HCT116 (cell line): ENCODE results near the gene PLCB4. TPM values are rescaled to one million over a fixed set of nuclear protein-coding genes. Genes with fewer than 3 reads are reported as not detected.

Experiments used
- ATAC-seq: fragments of 200-7000 bp; cut with Tn5 transposase; 2 replicates; pipeline ENCODE4 v1.9.1; 2020; ENCODE audit warnings: mild to moderate bottlenecking, moderate library complexity
- BruUV-seq: library from RNA; stranded (reverse); fragments of 400-500 nt; replicated peaks from 2 replicates; lab custom pipeline; 2021; lab: Mats Ljungman, UMichigan
- CTCF ChIA-PET: fragments of 300-600 bp; sonication (Branson Sonifier 250); formaldehyde crosslinking; loops from one replicate; lab custom pipeline; 2021; ENCODE audit warnings: antibody characterized with exemption; lab: Charles Lee
- POLR2A ChIA-PET: fragments of 300-600, 350-600 bp; sonication (Branson Sonifier 250); formaldehyde crosslinking; loops from one replicate; lab custom pipeline; 2021; ENCODE audit warnings: antibody characterized with exemption; lab: Charles Lee
- RAD21 ChIA-PET, 2 experiments: fragments of 300-600 bp; sonication (Branson Sonifier 250); formaldehyde crosslinking; loops; one replicate each; lab custom pipeline; 2023; ENCODE audit warnings: low total read pairs in 2 of 2; ENCODE audit not compliant: uncharacterized antibody in 2 of 2, unreplicated experiment in 2 of 2, low non-redundant PET in 1 of 2; lab: Charles Lee
- DNase-seq: peaks from one replicate; pipeline ENCODE4 v3.0.0-alpha.2; 2010; ENCODE audit warnings: low read depth, low spot score
- H2AFZ ChIP-seq: fragments of 200-600 bp; shearing (Covaris generic), sonication (generic); 2 replicates; pipeline ENCODE4 v1.6.1; 2017; ENCODE audit warnings: low read depth, mixed run types, mixed read lengths, antibody characterized with exemption, low read length; ENCODE audit not compliant: poor library complexity, severe bottlenecking
- H3K27ac ChIP-seq: 2 replicates; pipeline ENCODE4 v1.5.1; 2012; ENCODE audit warnings: low read depth, low read length
- H3K27me3 ChIP-seq: fragments of 200-600 bp; sonication (generic); 2 replicates; pipeline ENCODE4 v1.6.1; 2016; ENCODE audit warnings: mixed run types, low read length, mixed read lengths; ENCODE audit not compliant: insufficient read depth
- H3K36me3 ChIP-seq, 2 experiments: fragments of 200-500 bp in 1 of 2; fragments of 200-600 bp in 1 of 2; sonication (Bioruptor generic) in 1 of 2; sonication (generic) in 1 of 2; 2 replicates each; pipeline versions ENCODE4 v1.5.1 to v1.6.1; 2014 to 2016; ENCODE audit warnings: low read length in 2 of 2, inconsistent platforms in 1 of 2, mixed read lengths in 1 of 2, mixed run types in 1 of 2; ENCODE audit not compliant: insufficient read depth in 2 of 2, control insufficient read depth in 1 of 2
- H3K4me1 ChIP-seq, 2 experiments: fragments of 200-600 bp in 1 of 2; sonication (generic) in 1 of 2; 2 replicates each; pipeline versions ENCODE4 v1.5.1 to v1.6.1; 2012 to 2017; ENCODE audit warnings: low read length in 2 of 2, inconsistent platforms in 1 of 2, mild to moderate bottlenecking in 1 of 2, mixed read lengths in 1 of 2, mixed run types in 1 of 2, moderate library complexity in 1 of 2; ENCODE audit not compliant: insufficient read depth in 2 of 2, control insufficient read depth in 1 of 2
- H3K4me2 ChIP-seq: fragments of 200-600 bp; sonication (generic); 2 replicates; pipeline ENCODE4 v1.6.1; 2017; ENCODE audit warnings: mixed run types, low read length, mixed read lengths
- H3K4me3 ChIP-seq, 2 experiments: fragments of 200-600 bp in 1 of 2; sonication (generic) in 1 of 2; replicated peaks in 1 of 2; 2 replicates each; pipeline ENCODE4 v1.5.1; 2011 to 2016; ENCODE audit warnings: low read length in 2 of 2, control low read depth in 1 of 2, low read depth in 1 of 2, mild to moderate bottlenecking in 1 of 2, mixed read lengths in 1 of 2, mixed run types in 1 of 2
- H3K79me2 ChIP-seq: fragments of 200-600 bp; sonication (generic); 2 replicates; pipeline ENCODE4 v1.6.1; 2017; ENCODE audit warnings: mild to moderate bottlenecking, mixed run types, low read length, moderate library complexity, mixed read lengths; ENCODE audit not compliant: insufficient read depth
- H3K9ac ChIP-seq: fragments of 200-600 bp; sonication (generic); 2 replicates; pipeline ENCODE4 v1.6.1; 2016; ENCODE audit warnings: low read length, mixed read lengths
- H3K9me2 ChIP-seq: fragments of 200-600 bp; sonication (generic), shearing (Covaris generic); 2 replicates; pipeline ENCODE4 v1.6.1; 2017; ENCODE audit warnings: mixed run types, mild to moderate bottlenecking, moderate library complexity; ENCODE audit not compliant: insufficient read depth
- H3K9me3 ChIP-seq, 2 experiments: fragments of 200-500 bp in 1 of 2; fragments of 200-600 bp in 1 of 2; sonication (Bioruptor generic) in 1 of 2; sonication (generic) in 1 of 2; 2 replicates each; pipeline ENCODE4 v1.6.1; 2014 to 2017; ENCODE audit warnings: low read length in 2 of 2, mixed read lengths in 2 of 2, inconsistent platforms in 1 of 2, low read depth in 1 of 2, mild to moderate bottlenecking in 1 of 2, mixed run types in 1 of 2, moderate library complexity in 1 of 2; ENCODE audit not compliant: control insufficient read depth in 1 of 2, insufficient read depth in 1 of 2
- H4K20me1 ChIP-seq: fragments of 200-600 bp; sonication (generic), shearing (Covaris generic); 2 replicates; pipeline ENCODE4 v1.6.1; 2017; ENCODE audit warnings: mixed run types, mild to moderate bottlenecking, moderate library complexity; ENCODE audit not compliant: insufficient read depth
- CBX3 ChIP-seq: IDR thresholded peaks from 2 replicates; pipeline ENCODE4 v1.6.1; 2012; ENCODE audit warnings: low read depth
- EZH2 ChIP-seq: fragments of 200-600 bp; sonication (generic); IDR thresholded peaks from 2 replicates; pipeline ENCODE4 v1.6.1; 2017; ENCODE audit warnings: antibody characterized with exemption, mixed run types
- FOSL1 ChIP-seq: IDR thresholded peaks from 2 replicates; pipeline ENCODE4 v1.6.1; 2012; ENCODE audit warnings: low read depth
- JUND ChIP-seq: IDR thresholded peaks from 2 replicates; pipeline ENCODE4 v1.6.1; 2012
- SIN3A ChIP-seq: IDR thresholded peaks from 2 replicates; pipeline ENCODE4 v1.6.1; 2012; ENCODE audit warnings: low read depth
- SP1 ChIP-seq: IDR thresholded peaks from 2 replicates; pipeline ENCODE4 v1.6.1; 2012; ENCODE audit warnings: low read depth
- TCF7L2 ChIP-seq: IDR thresholded peaks from 2 replicates; pipeline ENCODE4 v1.7.0; 2011; ENCODE audit warnings: borderline replicate concordance, inconsistent platforms; ENCODE audit not compliant: insufficient read depth, insufficient read length; ENCODE audit errors: extremely low read depth
- ZNF274 ChIP-seq: fragments of 200-500 bp; sonication (Bioruptor generic); IDR thresholded peaks from 2 replicates; pipeline ENCODE4 v1.6.1; 2014; ENCODE audit warnings: mild to moderate bottlenecking, low read depth, low read length, inconsistent platforms
- intact Hi-C: fragments of 100-400 bp; cut with micrococcal nuclease; formaldehyde crosslinking; loops from 2 replicates; pipeline ENCODE4 v1.10.0; 2022
- total RNA-seq: library from RNA; stranded (reverse); gene quantifications from one replicate; pipeline ENCODE4 v1.2.1, GENCODE V29; 2021; ENCODE audit not compliant: unreplicated experiment

The PLCB4 gene
- total RNA-seq, 1 experiment from 2014 or later: 2.5 TPM

DNA sequence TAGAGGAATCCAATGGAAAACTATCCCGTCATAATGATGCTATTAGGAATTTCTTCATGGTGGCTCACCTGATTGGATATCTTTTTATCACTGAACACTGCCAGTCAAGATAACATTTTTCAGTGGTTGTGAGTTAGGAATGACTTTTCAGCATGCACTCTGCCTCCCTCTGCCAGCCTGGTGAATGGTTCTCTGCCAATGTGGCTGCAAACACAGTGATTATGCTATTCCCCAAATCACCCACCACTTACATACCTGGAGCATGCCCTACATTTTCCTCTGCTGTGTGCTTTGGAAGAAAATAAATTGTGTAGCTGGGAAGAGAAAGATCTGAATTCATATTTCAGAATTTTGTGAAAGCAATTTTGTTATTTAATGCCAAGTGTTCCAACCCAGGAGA is 342.9 kb downstream of the PLCB4 start:
- ChIA-PET CTCF (interaction anchor here (6.7 kb wide), 1 partner anchor 199 kb away, joined by 252 read pairs; no protein-coding TSS in a partner anchor), RAD21 (no interaction called here), POLR2A (no interaction called here)
- no peaks in the 10 kb centered on the region for H3K79me2 ChIP-seq
- H3K27me3 ChIP-seq: no peaks in the 10 kb centered on the region
- no peaks in the 10 kb centered on the region for H4K20me1 ChIP-seq
- DNase-seq (no peak), ATAC-seq (no peak)
- H2AFZ ChIP-seq: no peak overlapping the region
- intact Hi-C loops: no loop called here
- no peak overlapping the region for H3K9ac ChIP-seq
- H3K36me3 ChIP-seq: no peaks in the 10 kb centered on the region
- no TSS peak for BruUV-seq
- H3K4me2 ChIP-seq: no peak overlapping the region
- H3K27ac ChIP-seq: no peak overlapping the region
- H3K4me1 ChIP-seq: peaks cover 0 to 14% of the 10 kb centered on the region in 2 experiments; a peak in 3 of 4 replicates
- TF ChIP-seq JUND: no peak
- H3K4me3 ChIP-seq: no peak overlapping the region
- H3K9me2 ChIP-seq: no peaks in the 10 kb centered on the region
- no peaks in the 10 kb centered on the region for H3K9me3 ChIP-seq

DNA sequence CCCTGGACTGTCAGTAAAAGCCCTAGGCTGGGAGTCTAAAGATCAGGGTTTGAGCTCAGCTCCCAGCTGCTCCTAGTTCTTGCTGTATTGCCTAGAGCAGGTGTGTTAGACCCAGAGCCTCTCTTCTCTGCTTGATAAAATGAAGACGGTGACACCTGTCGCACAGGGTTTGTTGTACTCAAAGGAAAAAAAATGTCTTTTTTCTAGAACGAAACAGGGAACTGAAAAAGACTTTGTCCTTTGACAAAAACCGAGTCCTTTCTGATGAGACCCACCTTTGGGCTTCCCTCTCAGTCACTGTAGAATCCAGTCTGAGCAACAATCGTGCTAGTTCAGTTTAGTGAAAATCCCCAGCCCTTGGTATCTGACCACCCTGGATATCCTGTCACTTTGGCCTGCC is 343.4 kb downstream of the PLCB4 start:
- CTCF ChIA-PET: no interaction called here
- RAD21 ChIA-PET: no interaction called here
- intact Hi-C loops: no loop called here

More for the DNA sequence above, 343.4 kb downstream of the PLCB4 start:
- no peak overlapping the region for H3K4me3 ChIP-seq
- ATAC-seq: no peak
- BruUV-seq: no TSS peak
- POLR2A ChIA-PET: no interaction called here
- H3K79me2 ChIP-seq: no peaks in the 10 kb centered on the region
- no peaks in the 10 kb centered on the region for H3K9me2 ChIP-seq
- H3K9ac ChIP-seq: no peak overlapping the region
- no peak overlapping the region for H3K4me2 ChIP-seq
- no peak overlapping the region for H2AFZ ChIP-seq
- no peak overlapping the region for H3K27ac ChIP-seq
- H3K9me3 ChIP-seq: no peaks in the 10 kb centered on the region
- H3K4me1 ChIP-seq: peaks cover 0 to 14% of the 10 kb centered on the region in 2 experiments; a peak in 3 of 4 replicates
- H3K27me3 ChIP-seq: no peaks in the 10 kb centered on the region
- no peaks in the 10 kb centered on the region for H3K36me3 ChIP-seq
- TF ChIP-seq EZH2 (no peak), TCF7L2 (no peak), SP1 (no peak), FOSL1 (no peak), JUND (no peak), CBX3 (no peak), SIN3A (no peak), ZNF274 (no peak)
- TF ChIP-seq, all 23 proteins: peak for 0
- no peaks in the 10 kb centered on the region for H4K20me1 ChIP-seq
- DNase-seq: no peak
